GM18867 (cell line): Measurements from ENCODE around the gene RAB8B.
"Not testable (repeated sequence)": the region's sequence is repeated elsewhere in the genome, so short reads cannot be mapped to it uniquely, and the experiment has no call there.

Source experiments
- ATAC-seq: cut with Tn5 transposase; IDR thresholded peaks from one replicate; pipeline ENCODE4 v1.9.1; 2021; ENCODE audit warnings: mild to moderate bottlenecking, moderate library complexity; ENCODE audit not compliant: unreplicated experiment

Gene RAB8B

DNA sequence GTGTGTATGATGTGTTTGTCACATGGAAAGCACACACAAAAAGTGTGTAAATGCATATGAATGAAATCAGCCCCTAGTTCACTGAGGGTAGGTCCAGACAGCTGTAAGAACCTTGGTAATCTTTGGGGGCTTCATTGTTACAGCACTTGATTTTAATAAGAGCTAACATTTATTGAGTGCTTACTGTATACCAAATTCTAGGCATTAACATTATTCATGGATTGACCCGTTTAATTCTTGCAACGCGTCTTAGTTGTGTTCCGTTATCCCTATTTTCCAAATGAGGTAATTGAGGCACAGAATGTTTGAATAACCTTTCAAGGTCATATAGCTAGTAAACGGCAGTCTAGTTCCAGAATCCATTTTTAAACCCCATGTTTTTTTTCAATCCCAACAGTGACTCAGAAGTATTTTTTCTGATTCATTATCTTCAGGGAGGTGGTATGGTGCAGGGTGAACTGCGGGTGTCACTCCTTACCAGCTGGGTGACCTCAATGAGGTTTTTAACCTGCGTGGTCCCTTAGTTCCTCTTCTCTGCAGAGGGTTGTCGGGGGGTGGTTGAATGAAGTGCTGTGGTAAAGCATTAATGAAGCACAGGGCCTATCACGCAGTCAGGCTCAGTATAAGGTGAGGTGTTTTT, 14.2 kb downstream of the RAB8B start:
- ATAC-seq: no peak

DNA sequence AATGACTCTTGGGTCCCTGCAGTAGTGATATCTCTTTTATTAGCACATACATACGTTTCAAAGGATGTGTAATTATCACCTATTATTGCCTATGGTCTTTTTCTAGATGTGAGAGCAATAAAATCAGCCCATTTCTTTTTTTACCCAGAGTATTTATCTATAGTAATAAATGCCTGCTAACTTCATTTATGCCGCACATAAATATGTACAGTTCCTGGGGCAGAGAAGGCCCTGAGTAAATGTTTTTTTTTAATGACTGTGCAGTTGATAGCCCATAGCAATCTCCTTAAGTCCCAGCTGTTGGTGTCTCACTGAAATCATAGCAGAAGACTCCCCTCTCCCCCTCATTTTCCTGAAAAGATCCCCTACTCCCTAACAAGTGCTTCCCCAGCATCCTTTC, 16.7 kb downstream of the RAB8B start:
- no peak for ATAC-seq

DNA sequence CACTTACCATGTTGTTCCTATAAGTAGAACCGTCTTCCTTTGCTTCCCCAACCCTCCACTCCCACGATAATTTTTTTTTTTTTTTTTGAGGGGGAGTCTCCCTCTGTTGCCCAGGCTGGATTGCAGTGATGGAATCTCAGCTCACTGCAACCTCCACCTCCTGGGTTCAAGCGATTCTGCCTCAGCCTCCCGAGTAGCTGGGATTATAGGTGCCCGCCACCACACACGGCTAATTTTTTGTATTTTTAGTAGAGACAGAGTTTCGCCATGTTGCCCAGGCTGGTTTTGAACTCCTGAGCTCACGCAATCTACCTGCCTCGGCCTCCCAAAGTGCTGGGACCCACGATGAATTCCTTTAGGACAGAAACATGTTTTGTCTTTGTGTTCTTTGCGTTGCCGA, 19.4 kb downstream of the RAB8B start:
- ATAC-seq: not testable (repeated sequence)

DNA sequence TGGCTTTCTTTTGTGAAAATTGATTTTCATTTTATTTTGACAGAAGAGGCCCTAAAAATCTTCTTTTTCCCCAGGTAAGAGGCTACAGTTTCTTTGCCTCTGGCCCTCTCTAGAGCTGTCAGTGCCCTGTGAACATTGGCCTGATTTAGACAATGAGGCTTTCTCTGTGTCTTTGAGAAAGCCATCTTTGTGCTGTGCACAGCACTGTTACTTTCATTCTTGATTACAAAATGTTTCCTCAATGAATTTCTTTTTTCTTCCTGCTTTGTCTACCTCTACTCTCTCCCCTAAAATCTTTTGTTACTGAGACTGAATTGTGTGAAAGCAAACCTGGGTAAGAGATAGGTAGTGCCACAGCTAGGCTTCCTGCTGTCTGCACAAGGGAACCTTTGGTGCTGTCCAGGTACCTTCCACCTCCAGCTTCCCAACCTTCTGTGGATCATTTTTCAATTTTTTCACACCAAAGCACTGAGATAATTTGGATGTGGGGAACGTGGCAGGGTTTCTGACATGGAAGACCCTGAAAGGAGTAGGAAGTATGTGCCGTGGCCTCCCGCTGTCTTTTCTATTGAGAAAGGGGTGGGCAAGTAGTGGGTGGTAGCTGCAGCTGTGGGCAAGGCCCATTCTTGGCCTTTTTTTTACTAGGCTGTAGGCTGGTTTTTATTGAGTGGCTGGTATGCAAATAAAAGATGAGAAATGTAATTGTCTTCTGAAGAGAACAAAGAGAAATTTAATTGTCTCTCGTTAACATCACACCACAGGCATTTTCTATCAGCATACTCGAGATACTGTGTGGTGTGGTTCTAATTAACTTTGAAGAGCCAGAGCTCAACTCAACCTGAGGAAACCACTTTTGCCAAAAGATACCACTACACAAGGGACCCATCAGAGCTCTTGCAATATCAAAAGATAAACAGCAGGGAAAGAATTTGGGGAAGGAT, 21.0 kb downstream of the RAB8B start:
- ATAC-seq: no peak

DNA sequence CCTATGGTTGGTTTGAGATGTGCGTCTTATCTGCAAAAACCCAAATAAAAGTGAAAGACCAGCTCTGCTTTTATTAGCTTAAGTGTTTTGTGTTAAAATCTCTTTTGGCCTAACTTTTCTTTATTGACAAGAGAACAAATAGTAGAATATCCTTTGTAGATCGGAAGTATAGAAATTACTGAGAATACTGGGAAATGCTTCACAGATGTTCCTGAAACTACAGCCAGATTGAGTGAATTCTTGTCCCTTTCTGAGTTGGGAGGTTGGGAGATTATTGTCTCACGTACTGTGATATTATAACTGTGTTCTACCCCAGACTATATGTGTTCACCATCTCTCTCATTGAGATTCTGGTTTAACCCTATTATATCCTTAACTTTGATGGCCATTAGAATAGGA, 21.7 kb downstream of the RAB8B start:
- ATAC-seq: no peak

DNA sequence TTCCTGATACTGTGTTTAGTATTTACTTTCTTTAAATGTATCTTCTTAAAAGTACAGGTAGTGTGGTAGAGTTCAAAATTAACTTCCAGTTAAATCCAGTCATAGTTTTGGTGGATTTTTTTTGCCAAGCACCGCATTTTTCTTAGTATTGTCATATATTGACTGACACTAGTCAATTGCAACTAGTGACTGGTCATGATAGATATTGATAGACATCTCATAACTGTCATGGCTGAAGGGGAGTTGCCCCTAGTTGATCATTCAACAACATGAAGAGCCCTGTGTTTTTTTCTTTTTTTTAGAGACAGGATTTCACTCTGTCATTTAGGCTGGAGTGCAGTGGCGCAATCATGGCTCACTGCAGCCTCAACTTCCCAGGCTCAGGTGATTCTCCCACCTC, 22.1 kb downstream of the RAB8B start:
- no peak for ATAC-seq

DNA sequence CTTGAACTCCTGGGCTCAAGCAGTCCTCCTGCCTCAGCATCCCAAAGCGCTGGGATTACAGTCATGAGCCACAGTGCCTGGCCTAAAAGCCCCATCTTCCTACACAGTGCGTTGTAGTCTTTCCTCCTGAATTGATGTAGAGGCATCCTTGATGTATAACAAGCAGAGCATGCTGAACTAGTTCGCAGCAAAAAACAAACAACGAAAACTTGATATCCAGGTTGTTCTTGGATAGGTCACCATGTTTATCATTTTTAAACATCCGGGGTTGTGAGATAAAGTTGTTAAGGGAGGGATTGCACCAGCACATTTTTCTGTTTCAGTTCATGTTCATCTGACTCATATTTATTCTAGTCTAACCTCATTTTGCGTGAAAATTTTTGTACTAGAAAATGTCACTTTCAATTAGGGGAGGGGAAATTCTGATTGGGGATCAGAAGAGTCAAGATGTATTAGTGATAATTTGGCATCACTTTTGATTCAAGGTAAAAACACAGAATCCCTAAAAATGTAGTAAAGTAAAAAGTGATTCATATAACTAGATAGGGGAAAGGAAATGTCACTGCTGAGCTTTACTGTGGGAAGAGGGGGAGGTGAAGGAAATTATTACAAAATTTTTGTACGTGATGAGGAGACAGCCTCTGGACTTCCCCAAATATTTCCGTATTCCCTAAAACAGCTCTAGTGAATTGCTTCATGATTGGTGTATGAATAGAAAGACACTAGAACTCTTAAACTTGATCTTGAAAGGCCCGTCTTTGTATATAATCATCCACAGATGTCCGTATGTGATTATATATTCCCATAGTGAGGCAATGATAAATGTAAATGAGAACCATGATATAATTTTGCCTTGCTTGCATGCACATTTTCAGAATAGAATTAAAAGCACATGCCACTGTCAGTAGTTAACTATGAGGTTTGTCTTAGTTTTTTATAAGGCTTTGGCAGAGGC, 22.9 kb downstream of the RAB8B start:
- ATAC-seq: peak; percentile 45

DNA sequence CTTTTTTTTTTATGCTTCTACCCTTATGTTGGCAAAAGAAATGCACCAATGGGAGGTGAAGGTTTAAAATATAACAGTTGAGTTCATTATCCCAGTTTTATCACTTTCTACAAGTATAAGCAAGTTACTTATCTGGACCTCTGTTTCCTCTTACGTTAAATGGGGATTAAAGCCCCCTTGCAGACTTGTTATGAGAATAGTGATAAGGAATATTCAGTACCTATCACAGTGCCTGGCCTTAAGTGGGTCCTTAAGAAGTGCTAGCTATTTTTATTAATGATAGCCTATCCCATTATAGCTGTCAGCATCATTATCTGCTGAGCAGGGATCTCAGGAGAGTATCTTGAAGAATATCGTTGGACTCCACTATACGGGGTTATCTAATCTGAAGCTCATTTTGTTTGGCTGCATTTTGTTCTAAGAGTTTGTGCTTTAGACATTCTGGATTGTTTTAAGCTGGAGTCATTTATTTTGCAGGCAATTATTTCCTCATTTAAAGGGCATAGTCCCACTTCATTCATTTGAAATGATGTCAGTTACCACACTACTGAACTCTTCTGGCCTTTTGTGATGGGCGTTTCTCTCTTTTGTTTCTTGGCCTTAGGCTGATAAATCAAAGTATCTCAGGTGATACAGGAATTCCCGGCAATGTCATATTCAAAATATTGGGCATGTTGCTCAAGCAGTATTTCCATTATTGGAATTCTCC, 28.8 kb downstream of the RAB8B start:
- ATAC-seq: no peak

DNA sequence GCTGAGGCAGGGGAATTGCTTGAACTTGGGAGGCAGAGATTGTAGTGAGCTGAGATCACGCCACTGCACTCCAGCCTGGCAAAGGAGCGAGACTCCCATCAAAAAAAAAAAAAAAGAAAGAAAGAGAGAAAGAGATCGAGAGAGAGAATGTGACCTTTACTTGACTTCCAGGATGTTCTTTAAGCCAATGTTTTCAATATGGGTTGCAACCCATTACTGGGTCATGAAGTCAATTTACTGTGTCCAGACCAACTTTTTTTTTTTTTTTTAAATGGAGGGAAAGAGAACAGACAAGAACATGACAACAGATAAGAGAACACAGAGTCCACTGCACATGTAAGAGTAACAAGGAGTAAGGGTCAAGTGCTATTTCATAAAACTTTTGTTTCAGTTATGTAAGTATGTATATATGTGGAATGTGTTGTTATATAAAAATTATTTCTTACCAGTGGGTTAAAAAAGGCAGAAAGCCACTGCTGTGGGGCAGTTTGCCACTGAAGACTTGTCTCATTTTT, 29.8 kb downstream of the RAB8B start:
- ATAC-seq: no peak

DNA sequence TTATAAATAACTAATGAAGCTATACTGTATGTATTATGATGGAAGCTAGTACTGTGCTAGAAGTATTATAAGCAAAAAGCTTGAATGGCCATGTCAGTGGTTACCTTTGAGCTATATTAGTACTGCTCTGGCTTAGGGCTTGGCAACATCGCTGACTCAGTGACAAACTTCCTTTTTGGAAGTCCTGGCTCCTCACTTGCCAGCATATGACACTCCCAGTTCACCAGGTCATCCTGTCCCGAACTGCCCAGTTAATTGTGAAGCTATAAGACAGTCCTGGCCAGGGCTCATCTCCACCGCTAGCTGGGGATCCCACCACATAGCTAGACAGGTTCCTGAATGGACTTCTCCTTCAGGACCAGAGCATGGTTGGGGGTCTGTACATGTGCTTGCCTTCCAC, 31.9 kb downstream of the RAB8B start:
- no peak for ATAC-seq

DNA sequence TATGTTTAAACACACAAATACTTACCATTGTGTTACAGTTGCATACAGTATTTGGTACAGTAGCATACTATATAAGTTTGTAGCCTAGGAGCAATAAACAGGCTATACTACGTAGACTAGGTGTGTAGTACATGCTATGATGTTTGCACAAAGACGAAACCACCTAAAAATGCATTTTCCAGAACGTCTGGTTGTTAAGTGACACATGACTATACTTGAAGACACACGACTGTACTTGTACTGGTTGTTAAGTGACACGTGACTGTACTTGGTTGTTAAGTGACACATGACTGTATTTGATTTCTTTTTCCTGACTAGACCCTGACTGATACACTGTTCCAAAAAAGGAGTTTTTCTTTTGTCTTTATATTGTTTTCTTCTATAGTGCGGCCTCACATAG, 34.1 kb downstream of the RAB8B start:
- ATAC-seq: no peak

DNA sequence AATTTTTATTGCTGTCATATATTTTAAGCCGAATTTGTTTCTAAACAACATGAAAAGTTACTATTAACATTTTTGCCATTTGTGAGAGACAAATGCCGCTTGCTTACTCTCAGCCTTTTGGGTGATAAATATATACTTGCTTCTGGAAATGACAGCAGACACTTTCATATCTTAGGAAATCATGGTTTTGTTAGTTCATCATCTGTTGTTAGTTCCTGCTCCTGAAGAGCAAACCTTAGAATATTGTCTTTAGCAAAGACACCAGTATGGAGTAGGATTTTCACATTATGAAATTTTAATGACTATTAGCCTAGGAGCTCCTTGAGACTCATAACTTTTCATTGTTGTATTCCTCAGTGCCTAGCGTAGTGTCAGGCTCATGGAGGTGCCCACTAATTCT, 36.0 kb downstream of the RAB8B start:
- ATAC-seq: no peak

DNA sequence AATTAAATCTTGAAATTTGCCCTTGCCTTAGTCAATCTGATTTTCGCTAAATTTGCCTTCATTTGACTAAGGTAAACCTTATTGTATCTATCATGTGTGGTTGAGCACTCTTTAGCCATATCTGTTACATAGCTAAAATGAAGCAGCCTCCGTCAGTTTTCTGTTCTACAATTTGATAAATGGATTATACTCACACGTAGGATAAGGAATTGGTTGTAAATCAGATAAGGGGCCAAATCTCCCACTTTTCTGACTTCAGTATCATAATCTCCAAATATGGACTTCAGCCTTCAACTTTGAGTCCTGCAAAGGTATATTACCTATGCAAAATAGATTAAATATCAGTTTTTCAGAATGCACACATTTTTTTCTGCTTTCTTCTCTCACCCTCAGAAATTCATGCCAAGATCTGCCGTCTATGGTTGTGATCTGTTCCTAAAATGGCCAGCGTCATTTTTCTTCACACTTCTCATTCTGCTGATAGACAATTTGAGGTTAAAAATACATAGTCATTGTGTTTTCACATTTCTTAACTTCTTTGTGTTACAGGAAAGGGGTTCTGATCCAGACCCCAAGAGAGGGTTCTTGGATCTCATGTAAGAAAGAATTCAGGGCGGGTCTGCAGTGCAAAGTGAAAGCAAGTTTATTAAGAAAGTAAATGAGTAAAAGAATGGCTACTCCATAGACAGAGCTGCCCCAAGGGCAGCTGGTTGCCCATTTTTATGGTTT, 36.9 kb downstream of the RAB8B start:
- ATAC-seq: no peak

DNA sequence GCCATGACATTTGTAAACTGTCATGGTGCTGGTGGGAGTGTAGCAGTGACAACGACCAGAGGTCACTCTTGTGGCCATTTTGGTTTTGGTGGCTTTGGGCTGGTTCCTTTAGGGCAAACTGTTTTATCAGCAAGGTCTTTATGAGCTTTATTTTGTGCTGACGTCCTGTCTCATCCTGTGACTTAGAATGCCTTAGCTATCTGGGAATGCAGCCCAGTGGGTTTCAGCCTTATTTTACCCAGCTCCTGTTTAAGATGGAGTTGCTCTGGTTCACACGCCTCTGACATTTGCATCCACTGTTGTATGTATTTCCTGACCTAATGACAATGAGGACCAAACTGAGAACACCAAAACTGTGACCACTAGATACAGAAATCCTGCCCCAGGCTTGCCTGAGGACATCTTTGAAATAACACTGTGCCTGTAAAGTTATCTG, 37.6 kb downstream of the RAB8B start:
- no peak for ATAC-seq

DNA sequence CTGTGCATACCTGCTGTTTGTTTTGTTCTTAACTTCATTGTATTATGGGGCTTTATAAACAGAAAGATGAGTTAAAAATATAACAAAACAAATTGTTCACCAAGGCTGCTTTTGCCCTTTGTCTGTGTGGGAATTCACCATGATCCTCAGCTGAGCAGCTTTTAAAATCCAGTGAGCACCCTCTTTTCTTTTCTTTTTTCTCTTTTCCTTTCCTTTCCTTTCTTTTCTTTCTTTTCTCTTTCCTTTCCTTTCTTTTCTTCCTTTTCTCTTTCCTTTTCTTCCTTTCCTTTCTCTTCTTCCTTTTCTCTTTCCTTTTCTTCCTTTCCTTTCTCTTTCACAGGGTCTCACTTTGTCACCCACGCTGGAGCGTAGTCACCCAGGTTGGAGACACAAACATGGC, 38.3 kb downstream of the RAB8B start:
- ATAC-seq: no peak

DNA sequence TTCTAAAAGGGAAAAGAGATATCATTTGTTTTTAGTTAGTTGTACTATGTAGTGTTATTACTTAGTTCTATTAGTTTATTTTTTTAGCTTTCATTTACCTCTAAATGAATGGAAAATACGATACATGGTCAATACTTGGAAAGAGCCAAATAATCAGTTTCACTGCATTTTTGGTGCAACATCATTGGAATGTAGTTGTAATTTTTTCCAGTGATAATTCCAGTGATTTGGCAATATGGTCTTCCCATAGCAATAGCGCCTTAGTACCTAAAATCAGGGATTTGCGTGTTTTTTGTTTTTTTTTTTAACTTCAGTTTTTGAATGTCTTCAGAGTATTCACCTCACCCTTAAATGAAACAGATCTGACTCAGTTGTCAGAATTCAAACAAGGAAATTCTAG, 41.8 kb downstream of the RAB8B start:
- ATAC-seq: no peak

DNA sequence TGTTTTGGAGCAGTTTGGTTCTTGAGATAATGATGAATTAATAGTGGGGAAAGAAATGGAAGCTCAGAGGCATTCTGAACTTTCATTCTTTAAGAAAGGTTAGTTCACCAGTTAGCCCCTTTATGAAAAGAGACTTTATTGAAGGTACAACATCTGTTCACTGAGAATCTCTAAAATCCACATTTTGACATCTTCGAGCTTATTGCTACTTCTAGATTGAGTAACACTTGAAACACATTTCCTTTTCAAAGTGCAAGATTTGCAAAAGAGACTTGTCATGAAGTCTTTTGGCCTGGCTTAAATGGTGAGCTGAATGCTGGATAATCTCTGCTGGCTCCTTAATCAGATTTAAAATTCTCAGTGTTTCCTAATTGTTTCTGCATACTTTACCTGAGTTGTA, 42.3 kb downstream of the RAB8B start:
- no peak for ATAC-seq

DNA sequence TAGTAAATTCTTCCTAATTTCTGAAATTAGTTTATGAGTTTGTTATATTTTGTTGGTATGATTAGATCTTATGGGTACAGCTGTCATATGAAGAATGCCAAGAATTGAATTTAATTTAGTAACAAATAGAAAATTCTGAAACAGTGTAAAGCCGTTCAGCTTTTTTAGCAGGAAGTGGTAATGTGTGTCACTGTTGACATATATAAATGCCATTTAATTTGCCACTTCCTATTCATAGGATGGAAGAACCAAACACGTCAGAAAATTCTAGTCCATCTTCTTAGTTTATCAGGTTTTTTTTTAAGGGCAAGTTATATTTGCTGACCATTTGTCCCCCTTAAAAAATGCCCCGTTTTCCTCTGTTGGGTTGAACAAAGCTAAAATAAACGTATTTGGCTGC, 43.0 kb downstream of the RAB8B start:
- ATAC-seq: no peak

DNA sequence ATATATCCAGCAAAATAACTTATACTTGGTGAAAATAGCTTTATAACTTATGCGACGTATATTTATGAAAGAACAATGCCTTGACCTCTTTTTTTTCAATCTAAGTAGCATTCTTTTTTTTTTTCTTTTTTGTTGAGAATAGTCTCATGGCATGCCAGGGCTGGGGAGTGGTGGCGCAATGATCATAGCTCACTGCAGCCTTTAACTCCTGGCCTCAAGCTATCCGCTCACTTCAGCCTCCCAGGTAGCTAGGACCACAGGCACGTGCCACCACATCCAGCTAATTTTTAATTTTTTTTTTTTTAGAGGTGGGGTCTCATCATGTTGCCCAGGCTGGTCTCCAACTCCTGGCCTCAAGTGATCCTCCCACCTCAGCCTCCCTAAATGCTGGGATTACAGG, 43.5 kb downstream of the RAB8B start:
- no peak for ATAC-seq
